PC-3 (cell line): ENCODE data around the gene OR51E1.

Source experiments
- EZH2 ChIP-seq: fragments of 300-600 bp; sonication (generic); IDR thresholded peaks from one replicate; pipeline ENCODE4 v1.6.1; 2017; ENCODE audit warnings: antibody characterized with exemption, mild to moderate bottlenecking, low read length; ENCODE audit not compliant: unreplicated experiment
- TF ChIP-seq, protein P1 (sequence below): fragments of 300-600 bp; sonication (generic); conservative IDR thresholded peaks from 2 replicates; pipeline ENCODE4 v1.5.1; 2017; ENCODE audit warnings: antibody characterized with exemption, low read depth, mild to moderate bottlenecking, low read length

DNA sequence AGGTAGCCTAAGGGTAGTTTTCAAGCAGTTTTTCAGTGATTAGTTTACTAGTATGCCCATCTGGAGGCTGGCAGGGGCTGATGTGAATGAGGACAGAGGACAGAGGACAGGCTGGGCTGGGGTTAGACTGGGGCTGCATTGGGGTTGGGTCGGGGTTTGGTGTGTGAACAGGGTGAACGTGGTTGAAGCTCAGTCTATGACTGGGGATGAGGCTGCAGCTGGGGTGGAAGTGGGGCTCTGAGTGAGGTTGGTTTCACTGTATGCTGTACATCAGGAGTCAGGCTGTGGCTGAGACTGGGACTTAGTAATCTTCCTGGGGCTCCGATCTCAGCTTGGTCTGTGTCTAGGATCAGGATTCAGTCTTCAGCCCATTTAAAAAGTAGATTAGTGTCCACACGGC, 451 bp downstream of the OR51E1 start:
- TF ChIP-seq, protein P1, sequence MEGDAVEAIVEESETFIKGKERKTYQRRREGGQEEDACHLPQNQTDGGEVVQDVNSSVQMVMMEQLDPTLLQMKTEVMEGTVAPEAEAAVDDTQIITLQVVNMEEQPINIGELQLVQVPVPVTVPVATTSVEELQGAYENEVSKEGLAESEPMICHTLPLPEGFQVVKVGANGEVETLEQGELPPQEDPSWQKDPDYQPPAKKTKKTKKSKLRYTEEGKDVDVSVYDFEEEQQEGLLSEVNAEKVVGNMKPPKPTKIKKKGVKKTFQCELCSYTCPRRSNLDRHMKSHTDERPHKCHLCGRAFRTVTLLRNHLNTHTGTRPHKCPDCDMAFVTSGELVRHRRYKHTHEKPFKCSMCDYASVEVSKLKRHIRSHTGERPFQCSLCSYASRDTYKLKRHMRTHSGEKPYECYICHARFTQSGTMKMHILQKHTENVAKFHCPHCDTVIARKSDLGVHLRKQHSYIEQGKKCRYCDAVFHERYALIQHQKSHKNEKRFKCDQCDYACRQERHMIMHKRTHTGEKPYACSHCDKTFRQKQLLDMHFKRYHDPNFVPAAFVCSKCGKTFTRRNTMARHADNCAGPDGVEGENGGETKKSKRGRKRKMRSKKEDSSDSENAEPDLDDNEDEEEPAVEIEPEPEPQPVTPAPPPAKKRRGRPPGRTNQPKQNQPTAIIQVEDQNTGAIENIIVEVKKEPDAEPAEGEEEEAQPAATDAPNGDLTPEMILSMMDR, result no peak
- TF ChIP-seq EZH2, result no peak
